AG09319 (cell line): ENCODE results near the gene CLEC16A.

ENCODE experiments used
- DNase-seq: peaks from one replicate; pipeline ENCODE4 v3.0.0-alpha.2; 2010; ENCODE audit warnings: low read depth; ENCODE audit errors: extremely low read depth
- TF ChIP-seq, protein P1 (sequence below): IDR thresholded peaks from 2 replicates; pipeline ENCODE4 v1.5.1; 2011; ENCODE audit warnings: low read depth, mild to moderate bottlenecking, inconsistent platforms, low read length, moderate library complexity

CLEC16A gene

DNA sequence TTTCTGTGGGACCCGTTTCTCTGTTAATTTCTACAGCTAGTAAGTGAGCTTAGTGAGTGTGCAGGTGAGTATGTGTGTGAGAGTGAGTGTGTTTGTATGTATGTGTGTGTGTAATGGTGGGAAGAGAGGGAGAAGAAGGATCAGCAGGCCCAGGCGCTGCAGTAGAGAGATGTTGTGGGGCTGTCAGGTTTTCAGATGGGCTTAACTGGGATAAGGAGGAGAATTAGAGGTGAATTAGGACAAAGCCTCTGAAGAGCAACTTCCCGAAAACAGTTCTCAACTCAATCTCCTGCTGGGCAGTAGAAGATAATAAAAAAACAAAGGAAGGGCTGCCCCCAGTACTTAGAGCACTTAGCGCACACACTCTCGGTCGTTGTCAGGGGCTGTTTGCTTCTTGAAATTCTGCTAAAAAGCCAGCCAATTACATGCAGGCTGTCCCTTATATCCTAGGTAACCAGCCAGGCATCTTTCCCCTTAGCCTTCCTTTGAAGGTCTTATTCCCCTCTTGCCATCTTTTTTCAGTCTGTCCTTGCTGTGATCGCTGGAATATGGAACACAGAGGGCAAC, 63.4 kb downstream of the CLEC16A start:
- TF ChIP-seq, protein P1, sequence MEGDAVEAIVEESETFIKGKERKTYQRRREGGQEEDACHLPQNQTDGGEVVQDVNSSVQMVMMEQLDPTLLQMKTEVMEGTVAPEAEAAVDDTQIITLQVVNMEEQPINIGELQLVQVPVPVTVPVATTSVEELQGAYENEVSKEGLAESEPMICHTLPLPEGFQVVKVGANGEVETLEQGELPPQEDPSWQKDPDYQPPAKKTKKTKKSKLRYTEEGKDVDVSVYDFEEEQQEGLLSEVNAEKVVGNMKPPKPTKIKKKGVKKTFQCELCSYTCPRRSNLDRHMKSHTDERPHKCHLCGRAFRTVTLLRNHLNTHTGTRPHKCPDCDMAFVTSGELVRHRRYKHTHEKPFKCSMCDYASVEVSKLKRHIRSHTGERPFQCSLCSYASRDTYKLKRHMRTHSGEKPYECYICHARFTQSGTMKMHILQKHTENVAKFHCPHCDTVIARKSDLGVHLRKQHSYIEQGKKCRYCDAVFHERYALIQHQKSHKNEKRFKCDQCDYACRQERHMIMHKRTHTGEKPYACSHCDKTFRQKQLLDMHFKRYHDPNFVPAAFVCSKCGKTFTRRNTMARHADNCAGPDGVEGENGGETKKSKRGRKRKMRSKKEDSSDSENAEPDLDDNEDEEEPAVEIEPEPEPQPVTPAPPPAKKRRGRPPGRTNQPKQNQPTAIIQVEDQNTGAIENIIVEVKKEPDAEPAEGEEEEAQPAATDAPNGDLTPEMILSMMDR: no peak
- DNase-seq: no peak

DNA sequence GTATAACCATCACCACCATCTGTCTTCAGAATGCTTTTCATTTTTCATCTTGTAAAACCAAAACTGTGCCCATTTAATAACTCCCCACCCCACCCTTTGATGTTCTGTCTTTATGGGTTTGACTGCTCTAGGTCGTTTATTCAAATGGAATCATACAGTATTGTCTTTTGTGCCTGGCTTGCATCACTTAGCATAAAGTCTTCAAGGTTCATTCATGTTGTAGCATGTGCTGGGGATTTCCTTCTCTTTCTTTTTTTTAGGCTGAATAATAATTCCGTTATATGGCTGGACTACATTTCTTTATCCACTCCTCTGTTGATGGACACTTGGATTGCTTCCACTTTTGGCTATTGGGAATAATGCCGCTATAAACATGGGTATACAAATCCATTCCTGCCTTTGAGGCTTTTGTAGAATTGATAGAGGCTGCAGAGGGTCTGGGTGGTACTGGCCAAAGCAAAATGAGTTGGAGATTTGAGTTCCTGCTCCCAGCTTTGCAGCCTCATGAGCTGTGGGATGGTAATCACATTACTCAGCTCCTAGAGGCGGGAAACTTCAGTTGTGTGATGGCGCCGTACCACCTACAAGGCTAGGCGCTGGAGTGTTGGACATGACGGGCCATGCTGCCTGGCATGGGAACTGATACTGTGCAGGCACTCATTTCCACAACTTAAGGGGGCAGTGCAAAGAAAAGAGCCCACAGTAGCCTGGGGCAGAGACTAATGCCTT, 64.8 kb downstream of the CLEC16A start:
- TF ChIP-seq, protein P1: no peak
- no peak for DNase-seq

DNA sequence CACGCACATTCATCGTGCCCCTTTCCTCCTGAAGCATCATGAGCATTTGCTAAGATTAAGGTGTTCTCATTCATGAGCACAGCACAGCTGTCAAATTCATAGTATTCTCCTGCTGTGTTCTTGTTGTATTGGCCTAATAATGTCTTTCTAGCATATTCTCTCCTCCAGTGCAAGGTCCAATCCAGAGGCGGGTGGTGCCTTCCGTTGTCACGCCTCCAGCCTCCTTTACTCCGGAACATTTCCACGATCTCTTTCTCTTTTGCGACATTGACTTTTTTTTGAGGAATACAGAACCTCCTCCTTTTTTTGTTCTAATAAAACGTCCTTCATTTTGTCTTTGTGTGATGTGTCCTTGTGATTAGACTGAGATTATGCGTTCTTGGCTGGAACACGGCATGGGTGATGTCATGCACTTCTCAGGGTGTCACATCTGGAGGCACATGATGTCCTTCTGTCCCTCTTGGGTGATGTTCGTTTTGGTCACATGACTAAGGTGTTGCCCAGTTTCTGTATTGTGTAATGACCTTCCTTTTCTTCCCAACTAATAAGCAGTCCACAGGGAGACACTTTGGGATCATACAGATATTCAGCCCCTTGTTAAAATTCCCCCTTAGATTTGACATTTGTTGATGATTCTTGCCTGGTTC, 66.3 kb downstream of the CLEC16A start:
- TF ChIP-seq, protein P1: no peak
- DNase-seq: no peak

DNA sequence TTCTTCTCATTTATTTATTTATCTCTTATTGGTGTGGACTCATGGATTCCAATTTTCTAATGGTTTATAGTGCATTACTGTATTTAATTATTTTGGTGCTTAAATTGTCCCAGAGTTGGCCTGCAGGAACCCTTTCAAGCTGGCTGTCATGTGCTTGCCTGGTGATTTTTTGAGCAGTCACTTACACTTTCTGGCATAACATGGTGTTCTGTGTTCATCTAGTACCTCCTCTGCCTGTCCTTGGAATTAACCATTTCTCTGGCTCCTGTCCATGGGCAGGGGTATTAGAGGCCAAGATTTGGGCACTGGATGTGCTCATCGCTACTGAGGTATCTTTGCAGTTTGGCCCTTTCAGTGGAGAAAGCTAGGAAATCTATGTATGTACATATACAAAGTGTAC, 67.0 kb downstream of the CLEC16A start:
- no peak for DNase-seq
- TF ChIP-seq, protein P1: no peak

DNA sequence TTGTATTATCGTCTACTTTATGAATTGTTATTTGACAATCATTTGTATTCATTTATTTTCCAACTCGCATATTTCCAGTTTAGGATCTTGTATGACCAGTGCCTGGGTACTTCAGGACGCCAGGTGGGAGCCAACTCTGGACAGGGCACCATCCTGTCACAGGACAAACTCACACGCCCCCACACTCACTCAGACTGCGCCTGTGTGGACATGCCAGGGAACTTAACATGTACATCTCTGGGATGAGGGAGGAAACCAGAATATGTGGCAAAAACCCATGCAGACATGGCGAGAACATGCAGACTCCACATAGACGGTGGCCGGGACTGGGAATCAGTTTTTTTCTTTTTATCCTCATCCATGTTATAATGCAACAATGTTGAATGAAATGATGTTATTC, 68.5 kb downstream of the CLEC16A start:
- DNase-seq: no peak
- TF ChIP-seq, protein P1: no peak

DNA sequence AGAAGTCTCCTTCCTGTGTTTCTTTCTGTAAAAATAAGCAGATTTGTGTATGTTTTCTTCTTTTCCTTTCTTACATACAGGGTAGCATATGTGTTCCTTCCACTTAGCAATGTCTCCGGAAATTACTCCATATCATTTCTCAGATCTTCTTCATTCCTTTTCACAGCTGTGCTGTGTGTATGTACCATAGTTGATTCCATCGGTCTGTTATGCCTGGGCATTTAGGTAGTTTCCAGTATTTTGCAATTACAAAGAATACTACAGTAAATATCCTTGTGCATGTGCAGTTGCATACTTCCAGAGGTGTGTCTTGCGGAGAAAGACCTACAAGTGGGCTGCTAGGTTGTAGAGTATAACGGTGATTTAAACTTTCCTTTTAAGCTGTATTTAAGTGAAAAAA, 69.8 kb downstream of the CLEC16A start:
- no peak for DNase-seq
- TF ChIP-seq, protein P1: no peak

DNA sequence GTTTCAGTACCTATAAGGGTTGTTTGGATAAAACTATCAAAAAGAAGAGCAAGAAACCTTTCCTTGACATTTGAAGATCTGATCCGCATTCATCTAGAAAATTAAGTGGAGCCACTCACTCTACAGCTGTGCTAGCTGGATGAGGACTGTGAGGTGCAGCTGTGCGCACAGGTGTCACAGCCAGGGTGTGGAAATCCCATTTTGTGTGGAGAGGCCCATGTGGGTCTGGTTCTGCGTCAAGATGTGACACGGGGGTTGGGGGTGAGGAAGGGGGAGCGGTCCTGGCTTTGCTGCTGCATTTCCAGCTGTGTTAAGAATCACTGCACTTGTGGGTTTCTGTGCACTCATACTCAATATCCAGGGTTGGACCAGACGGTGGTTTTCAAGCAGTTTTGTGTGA, 70.7 kb downstream of the CLEC16A start:
- TF ChIP-seq, protein P1: no peak
- DNase-seq: no peak
